ENCODE measurements around the gene COX6A1.
A peak's percentile ranks its signal among the peaks of the same experiment; 100 is the strongest.
"Not testable (repeated sequence)": the region's sequence is repeated elsewhere in the genome, so short reads cannot be mapped to it uniquely, and the experiment has no call there.

COX6A1 gene

DNA sequence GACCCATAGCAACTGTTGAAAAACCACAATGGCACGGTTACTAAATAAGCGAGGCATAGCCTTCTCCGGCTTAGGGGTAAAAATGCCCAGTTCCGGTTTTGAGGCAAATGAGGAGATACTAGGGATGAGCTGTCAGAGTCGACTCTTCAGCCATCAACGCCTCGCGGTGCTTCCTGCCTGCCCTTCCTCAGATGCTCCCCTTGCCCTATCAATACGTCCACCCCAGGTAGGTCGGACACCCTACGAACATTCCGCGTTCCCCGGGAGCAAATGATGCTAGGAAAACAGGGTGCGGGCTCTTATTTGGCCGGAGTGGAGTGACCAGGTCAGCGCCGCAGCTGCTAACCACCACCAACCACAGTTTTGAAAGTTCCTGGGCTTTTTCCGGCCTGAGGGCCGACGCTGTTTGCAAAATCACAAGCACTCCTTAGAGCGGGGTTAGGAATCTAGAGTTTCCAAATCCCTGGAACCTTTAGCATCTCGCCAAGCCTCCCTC lies 30.5 kb downstream of the COX6A1 start:
- DNase-seq, result peak in 2 of 5 experiments; percentile 5 to 33

GRCh38 chr12:120468821-120469449 lies 31.0 kb downstream of the COX6A1 start:
- DNase-seq, result peak in 2 of 5 experiments; percentile 9 to 11

GRCh38 chr12:120469450-120470149 lies 31.7 kb downstream of the COX6A1 start, which contains the start of gene SRSF9:
SRSF9 (minus strand) TSS chr12:120469748; CDS start chr12:120469609, 139 bp downstream.
- peak; percentile 96 to 98 (median 97) for DNase-seq

DNA sequence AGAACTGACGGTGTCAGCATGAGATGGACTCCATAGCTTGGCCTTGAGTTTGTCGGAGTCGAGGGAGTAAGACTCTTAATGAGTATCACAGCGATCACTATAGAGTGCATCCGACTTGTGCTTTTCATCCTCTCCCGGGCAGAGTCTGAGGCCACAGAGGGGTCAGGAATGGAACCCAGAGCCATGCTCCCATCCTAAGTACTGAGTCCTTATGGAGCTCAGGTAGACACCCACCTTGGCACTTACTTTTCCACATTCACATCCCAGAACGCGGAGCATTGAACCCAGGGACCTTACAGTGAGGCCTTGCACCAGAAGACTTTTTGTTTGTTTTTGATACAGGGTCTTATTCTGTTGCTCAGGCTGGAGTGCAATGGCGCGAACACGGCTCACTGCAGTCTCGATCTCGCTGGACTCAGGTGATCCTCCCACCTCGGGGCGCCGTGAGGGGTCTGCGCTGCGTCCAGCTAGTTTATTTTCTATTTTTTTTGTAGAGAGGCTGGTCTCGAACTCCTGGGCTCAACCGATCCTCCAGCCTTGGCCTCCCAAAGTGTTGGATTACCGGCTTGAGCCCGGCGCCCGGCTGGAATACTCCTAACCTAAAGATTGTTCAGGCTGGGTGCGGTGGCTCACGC lies 32.4 kb downstream of the COX6A1 start:
- peak in 1 of 5 experiments; percentile 49 for DNase-seq

DNA sequence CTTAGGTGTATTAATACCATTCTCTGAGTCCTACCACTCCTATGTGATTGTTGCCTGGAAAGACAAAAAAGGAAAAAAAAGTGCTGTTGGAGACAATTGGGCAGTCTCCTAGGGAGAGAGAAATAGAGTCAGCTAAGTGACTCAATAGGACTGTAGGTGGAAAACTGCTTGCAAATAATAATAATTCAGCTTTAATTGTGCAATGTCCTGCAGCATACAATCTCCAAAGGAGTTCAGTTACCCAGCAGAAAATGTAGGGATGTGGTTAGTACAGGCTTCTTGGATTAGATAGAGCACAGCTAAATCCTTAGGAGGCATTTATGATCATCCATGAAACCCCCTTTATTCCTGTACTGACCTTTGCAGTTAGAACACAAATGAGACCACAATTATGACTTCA lies 34.6 kb downstream of the COX6A1 start:
- DNase-seq, result no peak

DNA sequence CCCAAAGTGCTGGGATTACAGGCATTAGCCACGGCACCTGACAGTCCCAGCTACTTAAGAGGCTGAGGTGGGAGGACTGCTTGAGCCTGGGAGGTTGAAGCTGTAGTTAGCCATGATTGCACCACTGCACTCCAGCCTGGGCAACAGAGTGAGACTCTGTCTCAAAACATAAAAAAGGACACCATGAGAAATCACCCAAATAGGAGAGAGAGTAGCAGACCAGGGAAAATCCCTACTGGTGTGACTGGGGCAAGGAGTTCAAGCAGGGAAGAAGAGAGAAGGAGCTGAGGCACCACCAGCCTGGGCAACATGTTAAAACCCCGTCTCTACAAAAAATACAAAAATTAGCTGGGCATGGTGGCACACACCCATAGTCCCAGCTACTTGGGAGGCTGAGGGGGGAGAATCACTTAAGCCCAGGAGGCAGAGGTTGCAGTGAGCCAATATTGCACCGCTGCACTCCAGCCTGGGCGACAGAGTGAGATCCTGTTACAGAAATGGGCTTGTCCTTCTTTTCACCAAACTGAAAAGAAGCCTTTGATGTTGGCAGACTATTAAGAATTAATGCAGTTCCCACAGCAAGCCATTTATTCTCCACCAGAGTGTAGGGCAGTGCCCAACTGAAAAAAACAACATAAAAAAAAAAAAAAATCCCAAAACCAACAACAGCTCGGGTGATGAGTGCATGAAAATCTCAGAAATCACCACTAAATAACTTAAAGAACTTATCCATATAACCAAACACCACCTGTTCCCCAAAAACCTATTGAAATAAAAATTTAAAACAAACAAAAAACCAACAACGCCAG lies 36.1 kb downstream of the COX6A1 start:
- no peak for DNase-seq

DNA sequence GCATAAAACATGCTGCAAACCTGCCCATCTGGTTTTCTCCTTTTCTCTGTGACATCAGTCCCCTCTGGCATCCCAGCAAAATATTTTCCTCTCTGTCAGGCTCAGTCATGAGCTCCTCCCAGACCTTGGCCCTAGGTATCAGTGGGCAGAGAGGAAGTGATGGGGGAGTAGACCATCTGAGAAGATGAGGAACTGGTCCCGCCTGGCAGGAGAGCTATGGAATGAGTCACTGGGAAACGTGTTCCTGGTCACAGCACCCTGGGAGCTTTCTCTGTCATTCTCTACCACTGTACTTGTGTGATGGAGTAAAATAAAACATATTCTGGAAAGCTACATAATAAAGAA lies 36.7 kb downstream of the COX6A1 start:
- no peak for DNase-seq

DNA sequence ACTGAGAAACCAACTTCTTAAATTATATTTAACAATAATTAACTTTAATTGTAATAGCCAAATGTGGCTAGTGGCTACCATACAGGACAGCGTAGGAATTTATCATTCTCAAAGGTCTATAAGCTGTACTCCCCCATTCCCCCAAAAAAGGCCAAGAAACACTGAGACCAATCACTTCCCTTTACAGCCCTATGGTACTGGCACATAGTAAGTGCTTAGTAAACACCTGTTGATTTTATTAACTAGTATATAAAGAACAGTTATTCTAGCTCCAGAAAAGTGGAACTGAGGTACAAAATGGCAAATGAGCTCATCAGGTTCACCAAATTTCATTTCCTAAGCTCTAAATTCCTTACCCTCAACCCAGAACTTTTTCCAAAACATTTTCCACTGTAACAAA lies 37.7 kb downstream of the COX6A1 start:
- no peak for DNase-seq

- peak in 1 of 5 experiments; percentile 22 for DNase-seq
These were observed 41.5 kb downstream of the COX6A1 start for GRCh38 chr12:120479458-120479857.

- peak in 1 of 5 experiments; percentile 57 for DNase-seq
These were observed 42.3 kb downstream of the COX6A1 start for GRCh38 chr12:120480211-120480610.

DNA sequence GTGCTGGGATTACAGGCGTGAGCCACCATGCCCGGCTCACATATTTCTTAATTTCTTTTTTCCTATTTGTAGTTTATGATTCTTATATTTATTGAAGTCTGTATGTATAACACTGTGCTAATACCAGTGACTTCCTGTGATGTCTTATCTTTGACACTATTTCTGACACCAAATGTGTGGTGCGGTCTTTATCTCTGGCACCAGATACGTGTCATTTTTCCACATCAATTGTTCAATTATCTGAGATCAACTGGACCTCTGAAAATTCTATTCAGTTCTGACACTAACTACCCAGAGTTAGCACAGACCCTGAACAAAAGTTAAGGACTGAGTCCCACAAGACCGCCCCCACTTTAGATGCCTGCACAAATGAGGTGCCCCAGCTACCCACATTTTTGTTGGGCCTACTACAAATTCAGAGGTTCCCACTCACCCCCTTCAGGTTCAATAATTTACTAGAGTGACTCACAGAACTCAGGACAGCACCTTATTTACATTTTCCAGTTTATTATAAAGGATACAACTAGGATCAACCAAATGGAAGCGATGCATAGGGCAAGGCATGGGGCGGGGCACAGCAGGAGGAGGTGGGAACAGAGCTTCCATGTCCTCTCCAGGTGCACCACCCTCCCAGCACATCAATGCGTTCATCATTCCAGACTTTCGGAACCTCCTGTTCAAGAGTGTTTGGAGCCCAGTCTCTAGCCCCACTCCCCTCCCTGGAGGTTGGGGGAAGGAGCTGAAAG lies 43.3 kb downstream of the COX6A1 start:
- peak in 2 of 5 experiments; percentile 58 to 76 for DNase-seq

DNA sequence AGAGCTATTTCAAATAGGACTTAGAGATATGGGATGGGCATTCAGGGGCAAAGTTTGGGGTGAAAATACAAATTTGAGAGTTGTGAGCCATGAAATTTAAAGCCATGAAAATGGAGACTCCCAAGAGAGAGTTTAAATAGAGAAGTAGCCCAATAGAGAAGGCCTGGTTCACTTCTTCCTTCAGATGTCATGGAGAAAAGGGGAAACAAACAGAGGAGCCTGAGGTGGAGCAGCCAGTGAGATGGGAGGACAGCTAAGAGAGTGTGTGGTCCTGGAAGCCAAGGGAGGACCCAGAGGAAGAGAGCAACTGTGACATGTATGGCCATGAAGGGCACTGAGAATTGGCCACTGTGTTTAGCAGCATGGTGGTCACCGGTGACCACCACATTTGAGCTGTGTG lies 45.7 kb downstream of the COX6A1 start:
- DNase-seq, result no peak

DNA sequence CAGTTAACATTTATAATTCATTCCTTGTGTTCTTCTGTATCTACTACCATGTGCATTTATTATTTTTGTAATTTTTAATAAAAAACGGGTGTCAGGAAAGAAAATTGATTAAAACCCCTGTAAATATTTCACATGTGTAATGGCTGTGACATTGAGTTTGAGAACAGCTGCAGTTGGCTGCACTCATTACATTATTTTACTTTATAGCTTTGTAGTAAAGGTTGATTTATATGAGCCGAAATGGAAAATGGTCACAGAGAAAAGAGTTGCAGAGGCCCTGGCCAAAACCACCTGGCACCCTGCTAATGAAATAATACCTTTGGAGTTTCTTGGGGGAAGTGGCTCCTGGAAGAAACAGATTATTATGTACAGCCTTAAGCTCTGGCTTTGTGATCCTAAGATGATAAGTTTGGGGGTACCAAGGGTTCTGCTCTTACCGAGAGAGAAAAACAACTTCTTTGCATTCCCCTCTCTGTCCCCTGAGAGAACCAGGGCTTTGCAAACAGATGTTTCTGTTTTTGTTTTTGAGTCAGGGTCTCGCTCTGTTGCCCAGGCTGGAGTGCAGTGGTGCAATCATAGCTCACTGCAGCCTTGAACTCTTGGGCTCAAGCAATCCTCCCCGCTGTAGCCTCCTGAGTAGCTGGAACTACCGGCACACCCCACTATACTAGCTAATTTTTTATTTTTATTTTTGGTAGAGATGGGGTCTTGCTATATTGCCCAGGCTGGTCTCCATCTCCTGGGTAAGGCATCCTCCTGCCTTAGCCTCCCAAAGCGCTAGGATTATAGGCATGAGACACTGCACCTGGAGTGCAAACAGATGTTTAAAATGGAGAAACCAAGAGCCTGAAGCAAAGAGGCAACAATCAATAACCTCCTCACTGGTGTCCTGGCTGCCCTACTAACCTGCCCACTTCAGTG lies 48.3 kb downstream of the COX6A1 start:
- no peak for DNase-seq

GRCh38 chr12:120487552-120487951 lies 49.6 kb downstream of the COX6A1 start:
- DNase-seq, result not testable (repeated sequence)

GRCh38 chr12:120488057-120488640 lies 50.2 kb downstream of the COX6A1 start:
- no peak for DNase-seq

DNA sequence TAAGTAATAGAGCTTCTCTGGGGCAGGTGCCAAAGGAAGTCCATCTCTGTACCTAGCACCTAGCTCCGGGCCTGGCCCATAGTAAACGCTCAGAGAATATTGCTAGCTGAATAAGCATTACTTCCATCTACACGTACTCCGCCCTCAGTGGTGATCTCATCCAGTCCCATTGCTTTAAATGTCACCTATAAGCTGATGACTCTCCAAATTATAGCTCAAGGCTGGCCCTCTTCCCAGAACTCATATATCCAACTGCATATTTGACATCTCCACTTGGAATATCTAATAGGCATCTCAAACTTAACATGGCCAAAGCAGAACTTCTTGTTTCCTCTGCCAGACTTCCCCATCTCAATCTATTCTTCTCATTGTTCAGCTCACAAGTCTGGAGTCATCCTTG lies 51.1 kb downstream of the COX6A1 start:
- no peak for DNase-seq

DNA sequence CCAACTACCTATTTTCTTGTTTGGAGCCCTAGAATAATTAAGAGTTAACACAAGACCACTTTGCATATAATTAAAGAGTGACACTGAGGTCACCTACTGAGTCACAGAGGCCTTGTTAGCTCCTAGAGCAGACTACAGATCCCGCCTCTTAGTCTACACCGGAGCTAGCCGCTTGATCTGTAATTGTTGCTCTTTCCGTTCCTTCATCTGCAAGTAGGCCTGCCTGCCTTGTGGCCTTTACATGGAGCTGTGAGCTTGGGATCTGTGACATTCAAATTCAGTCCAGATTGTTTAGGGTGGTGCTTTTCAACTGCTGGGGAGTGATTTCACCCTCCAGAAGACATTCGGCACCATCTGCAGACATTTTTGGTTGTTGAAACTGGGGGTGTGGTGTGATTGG lies 52.4 kb downstream of the COX6A1 start:
- no peak for DNase-seq

Measured in T-helper 2 cell (primary cell).